ENCODE results near the gene RNF208. TPM values are rescaled to one million over a fixed set of nuclear protein-coding genes. Genes with fewer than 3 reads are reported as not detected.

The RNF208 gene
- total and polyA plus RNA-seq, 9 of the 15 experiments (the other 6 are each of a cell fraction or from before 2014, with no cell fraction given) = 0.15 to 6.9 (median 0.50) TPM; not detected in 2

DNA sequence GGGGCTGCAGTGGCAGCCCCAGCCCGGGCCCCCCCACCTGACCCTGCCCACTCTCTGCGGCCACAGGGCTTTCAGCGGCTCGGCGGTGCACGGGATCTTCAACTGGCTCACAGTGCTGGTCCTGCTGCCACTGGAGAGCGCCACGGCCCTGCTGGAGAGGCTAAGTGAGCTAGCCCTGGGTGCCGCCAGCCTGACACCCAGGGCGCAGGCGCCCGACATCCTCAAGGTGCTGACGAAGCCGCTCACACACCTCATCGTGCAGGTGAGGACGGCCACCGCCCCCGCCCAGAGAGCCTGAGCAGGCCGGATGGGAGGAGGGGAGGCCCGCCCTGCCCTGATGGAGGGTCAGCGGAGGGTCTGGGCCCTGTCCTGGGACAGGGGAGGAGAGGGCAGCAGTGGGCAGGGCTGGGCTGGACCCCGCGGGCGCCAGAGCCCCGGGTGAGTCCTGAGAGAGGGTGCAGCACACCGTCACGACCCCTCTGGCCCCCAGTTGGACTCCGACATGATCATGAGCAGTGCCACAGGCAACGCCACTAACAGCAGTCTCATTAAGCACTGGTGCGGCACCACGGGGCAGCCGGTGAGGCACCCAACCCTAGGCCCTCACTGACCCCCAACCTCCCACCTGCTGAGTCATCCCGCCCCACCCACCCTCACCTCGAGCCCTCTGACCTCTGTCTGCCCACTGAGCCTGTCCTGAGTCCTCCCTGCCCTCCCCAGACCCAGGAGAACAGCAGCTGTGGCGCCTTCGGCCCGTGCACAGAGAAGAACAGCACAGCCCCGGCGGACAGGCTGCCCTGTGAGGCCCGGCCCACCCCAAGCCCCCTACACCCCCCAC, 11.3 kb upstream of the RNF208 start:
- no peak overlapping the region for H3K4me3 ChIP-seq
- H3K9me3 ChIP-seq (replicated peaks; ENCODE audit: control insufficient read depth, insufficient read depth, low read depth, low read length) = no peaks in the 10 kb centered on the region
- H2AFZ ChIP-seq (ENCODE audit: low read depth, low read length) = no peak overlapping the region
- DNase-seq (ENCODE audit: extremely low read depth in 1 of 4, low spot score in 3 of 4) (peak; percentile 34 to 65 (median 48)), ATAC-seq (no peak), FAIRE-seq (no peak)
- no peak overlapping the region for H3K27ac ChIP-seq (ENCODE audit: extremely low read depth, low read depth, low read length)
- peak overlapping the region in 1 of 2 experiments; percentile 70; a peak in 2 of 4 replicates for H3K9ac ChIP-seq (ENCODE audit: insufficient read depth in 1 of 2, low read depth in 2 of 2, low read length in 2 of 2)
- CTCF ChIA-PET (ENCODE audit: low intra/inter-chr PET ratio) = no interaction called here
- peaks cover 17 to 100% of the 10 kb centered on the region in 2 experiments for H3K4me1 ChIP-seq (replicated peaks in 1 of 2; ENCODE audit: control insufficient read depth in 2 of 2, insufficient read depth in 2 of 2, low read length in 2 of 2)
- intact Hi-C loops (cut with micrococcal nuclease) (no loop called here), in situ Hi-C loops (cut with MboI) (loop anchor here (25.0 kb wide), 1 partner anchor 446 kb away; the partner anchor contains the start of genes CCDC183 and TMEM141)
- H3K36me3 ChIP-seq (ENCODE audit: control insufficient read depth, insufficient read depth, low read length) = no peaks in the 10 kb centered on the region
- no peak overlapping the region for H3K4me2 ChIP-seq (ENCODE audit: insufficient read depth, low read length)
- peaks cover 5% of the 10 kb centered on the region for H3K79me2 ChIP-seq (ENCODE audit: control insufficient read depth, insufficient read depth, low read length)
- POLR2A ChIA-PET = interaction anchor here (1.1 kb wide), 1 partner anchor 13 kb away, joined by 6 read pairs; no protein-coding TSS in a partner anchor
- H3K9me1 ChIP-seq (ENCODE audit: control insufficient read depth, insufficient read depth, low read length) = peaks cover 4% of the 10 kb centered on the region
- BruUV-seq (replicated peaks) = no TSS peak
- WGBS (ENCODE audit: insufficient coverage, low coverage, missing lambda C conversion rate) = 58% methylated on average over 9 of the region's 40 CpGs
- H4K20me1 ChIP-seq (replicated peaks; ENCODE audit: control insufficient read depth, insufficient read depth, low read length) = no peaks in the 10 kb centered on the region
- no peaks in the 10 kb centered on the region for H3K27me3 ChIP-seq (ENCODE audit: control insufficient read depth in 2 of 2, insufficient read depth in 2 of 2, low read length in 2 of 2)
- TF ChIP-seq ZNF830 (CRISPR knock-in tag; IDR thresholded peaks at IDR 0.05) (no peak), STAT5B (CRISPR knock-in tag; IDR thresholded peaks at IDR 0.05) (no peak), ETV1 (tag; conservative IDR thresholded peaks at IDR 0.05; ENCODE audit: low read depth) (no peak), NCOR1 (IDR thresholded peaks at IDR 0.05) (no peak), HMG20B (CRISPR knock-in tag; IDR thresholded peaks at IDR 0.05) (no peak), HNRNPL (IDR thresholded peaks at IDR 0.05; ENCODE audit: low read depth, low read length) (0 out of 2 replicates have a peak, but pooled peaks have one; percentile 30), IRF2 (CRISPR knock-in tag; IDR thresholded peaks at IDR 0.05) (no peak), SIN3A (IDR thresholded peaks at IDR 0.05; ENCODE audit: borderline replicate concordance in 2 of 2, control insufficient read depth in 1 of 2, low read depth in 2 of 2, low read length in 2 of 2) (no peak), ZNF76 (CRISPR knock-in tag; IDR thresholded peaks at IDR 0.05; ENCODE audit: borderline replicate concordance) (no peak), ILK (tag; IDR thresholded peaks at IDR 0.05; ENCODE audit: borderline replicate concordance, low read depth) (no peak), ZNF584 (CRISPR knock-in tag; IDR thresholded peaks at IDR 0.05; ENCODE audit: low read depth) (no peak), TCF7L2 (IDR thresholded peaks at IDR 0.05; ENCODE audit: low read depth, low read length) (no peak), ZNF146 (CRISPR knock-in tag; IDR thresholded peaks at IDR 0.05; ENCODE audit: unreplicated experiment) (no peak)
- TF ChIP-seq, protein P1, sequence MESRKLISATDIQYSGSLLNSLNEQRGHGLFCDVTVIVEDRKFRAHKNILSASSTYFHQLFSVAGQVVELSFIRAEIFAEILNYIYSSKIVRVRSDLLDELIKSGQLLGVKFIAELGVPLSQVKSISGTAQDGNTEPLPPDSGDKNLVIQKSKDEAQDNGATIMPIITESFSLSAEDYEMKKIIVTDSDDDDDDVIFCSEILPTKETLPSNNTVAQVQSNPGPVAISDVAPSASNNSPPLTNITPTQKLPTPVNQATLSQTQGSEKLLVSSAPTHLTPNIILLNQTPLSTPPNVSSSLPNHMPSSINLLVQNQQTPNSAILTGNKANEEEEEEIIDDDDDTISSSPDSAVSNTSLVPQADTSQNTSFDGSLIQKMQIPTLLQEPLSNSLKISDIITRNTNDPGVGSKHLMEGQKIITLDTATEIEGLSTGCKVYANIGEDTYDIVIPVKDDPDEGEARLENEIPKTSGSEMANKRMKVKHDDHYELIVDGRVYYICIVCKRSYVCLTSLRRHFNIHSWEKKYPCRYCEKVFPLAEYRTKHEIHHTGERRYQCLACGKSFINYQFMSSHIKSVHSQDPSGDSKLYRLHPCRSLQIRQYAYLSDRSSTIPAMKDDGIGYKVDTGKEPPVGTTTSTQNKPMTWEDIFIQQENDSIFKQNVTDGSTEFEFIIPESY (CRISPR knock-in tag; IDR thresholded peaks at IDR 0.05) = peak; percentile 82
- TF ChIP-seq, protein P2, sequence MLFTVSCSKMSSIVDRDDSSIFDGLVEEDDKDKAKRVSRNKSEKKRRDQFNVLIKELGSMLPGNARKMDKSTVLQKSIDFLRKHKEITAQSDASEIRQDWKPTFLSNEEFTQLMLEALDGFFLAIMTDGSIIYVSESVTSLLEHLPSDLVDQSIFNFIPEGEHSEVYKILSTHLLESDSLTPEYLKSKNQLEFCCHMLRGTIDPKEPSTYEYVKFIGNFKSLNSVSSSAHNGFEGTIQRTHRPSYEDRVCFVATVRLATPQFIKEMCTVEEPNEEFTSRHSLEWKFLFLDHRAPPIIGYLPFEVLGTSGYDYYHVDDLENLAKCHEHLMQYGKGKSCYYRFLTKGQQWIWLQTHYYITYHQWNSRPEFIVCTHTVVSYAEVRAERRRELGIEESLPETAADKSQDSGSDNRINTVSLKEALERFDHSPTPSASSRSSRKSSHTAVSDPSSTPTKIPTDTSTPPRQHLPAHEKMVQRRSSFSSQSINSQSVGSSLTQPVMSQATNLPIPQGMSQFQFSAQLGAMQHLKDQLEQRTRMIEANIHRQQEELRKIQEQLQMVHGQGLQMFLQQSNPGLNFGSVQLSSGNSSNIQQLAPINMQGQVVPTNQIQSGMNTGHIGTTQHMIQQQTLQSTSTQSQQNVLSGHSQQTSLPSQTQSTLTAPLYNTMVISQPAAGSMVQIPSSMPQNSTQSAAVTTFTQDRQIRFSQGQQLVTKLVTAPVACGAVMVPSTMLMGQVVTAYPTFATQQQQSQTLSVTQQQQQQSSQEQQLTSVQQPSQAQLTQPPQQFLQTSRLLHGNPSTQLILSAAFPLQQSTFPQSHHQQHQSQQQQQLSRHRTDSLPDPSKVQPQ (CRISPR knock-in tag; IDR thresholded peaks at IDR 0.05; ENCODE audit: borderline replicate concordance) = no peak
- TF ChIP-seq, protein P3, sequence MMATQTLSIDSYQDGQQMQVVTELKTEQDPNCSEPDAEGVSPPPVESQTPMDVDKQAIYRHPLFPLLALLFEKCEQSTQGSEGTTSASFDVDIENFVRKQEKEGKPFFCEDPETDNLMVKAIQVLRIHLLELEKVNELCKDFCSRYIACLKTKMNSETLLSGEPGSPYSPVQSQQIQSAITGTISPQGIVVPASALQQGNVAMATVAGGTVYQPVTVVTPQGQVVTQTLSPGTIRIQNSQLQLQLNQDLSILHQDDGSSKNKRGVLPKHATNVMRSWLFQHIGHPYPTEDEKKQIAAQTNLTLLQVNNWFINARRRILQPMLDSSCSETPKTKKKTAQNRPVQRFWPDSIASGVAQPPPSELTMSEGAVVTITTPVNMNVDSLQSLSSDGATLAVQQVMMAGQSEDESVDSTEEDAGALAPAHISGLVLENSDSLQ (IDR thresholded peaks at IDR 0.05) = no peak

Data from K562 (cell line).